ENCODE results near the gene LRMDA. TPM values are rescaled to one million over a fixed set of nuclear protein-coding genes. Genes with fewer than 3 reads are reported as not detected.

LRMDA gene
- 2.1 TPM for total RNA-seq (ENCODE audit: unreplicated experiment)
- long read RNA-seq, partial matches to known transcripts = 0 of 1 reads
- long read RNA-seq, other reads (novel, unspliced or antisense) = 1 of 1 reads

GRCh38 chr10:75431180-75432111 is at the start of gene LRMDA:
LRMDA (plus strand) TSS chr10:75431624.
- H3K9me3 Mint-ChIP-seq (ENCODE audit: unreplicated experiment) = peaks cover 2% of the 10 kb centered on the region
- peaks cover 13% of the 10 kb centered on the region for H3K27me3 Mint-ChIP-seq (ENCODE audit: unreplicated experiment)
- peaks cover 2% of the 10 kb centered on the region for H3K4me1 Mint-ChIP-seq (ENCODE audit: low read depth, unreplicated experiment)
- peak; percentile 52 for DNase-seq
- peak within 1 kb of the TSS; percentile 93 for H3K4me3 Mint-ChIP-seq (ENCODE audit: unreplicated experiment)
- no peaks in the 10 kb centered on the region for H3K36me3 Mint-ChIP-seq (ENCODE audit: unreplicated experiment)
- peak within 1 kb of the TSS; percentile 55 for H3K27ac Mint-ChIP-seq (ENCODE audit: unreplicated experiment)
- TF ChIP-seq CTCF (IDR thresholded peaks at IDR 0.05; ENCODE audit: partially characterized antibody, unreplicated experiment) = no peak

- no peaks in the 10 kb centered on the region for H3K4me1 Mint-ChIP-seq (ENCODE audit: low read depth, unreplicated experiment)
- no peak for DNase-seq
- no peaks in the 10 kb centered on the region for H3K27me3 Mint-ChIP-seq (ENCODE audit: unreplicated experiment)
- peaks cover 4% of the 10 kb centered on the region for H3K36me3 Mint-ChIP-seq (ENCODE audit: unreplicated experiment)
- no peak overlapping the region for H3K27ac Mint-ChIP-seq (ENCODE audit: unreplicated experiment)
- TF ChIP-seq CTCF (IDR thresholded peaks at IDR 0.05; ENCODE audit: partially characterized antibody, unreplicated experiment) = no peak
- H3K9me3 Mint-ChIP-seq (ENCODE audit: unreplicated experiment) = no peaks in the 10 kb centered on the region
- no peak overlapping the region for H3K4me3 Mint-ChIP-seq (ENCODE audit: unreplicated experiment)
These were observed 45.3 kb upstream of the LRMDA start for GRCh38 chr10:75386128-75386527.

- DNase-seq = no peak
- peaks cover under 1% of the 10 kb centered on the region for H3K36me3 Mint-ChIP-seq (ENCODE audit: unreplicated experiment)
- H3K27me3 Mint-ChIP-seq (ENCODE audit: unreplicated experiment) = no peaks in the 10 kb centered on the region
- no peak for TF ChIP-seq CTCF (IDR thresholded peaks at IDR 0.05; ENCODE audit: partially characterized antibody, unreplicated experiment)
- H3K4me3 Mint-ChIP-seq (ENCODE audit: unreplicated experiment) = no peak overlapping the region
- H3K4me1 Mint-ChIP-seq (ENCODE audit: low read depth, unreplicated experiment) = no peaks in the 10 kb centered on the region
- no peaks in the 10 kb centered on the region for H3K9me3 Mint-ChIP-seq (ENCODE audit: unreplicated experiment)
- no peak overlapping the region for H3K27ac Mint-ChIP-seq (ENCODE audit: unreplicated experiment)
These were observed 43.3 kb upstream of the LRMDA start for GRCh38 chr10:75388082-75388481.

GRCh38 chr10:75390178-75390577 is 41.2 kb upstream of the LRMDA start:
- H3K27me3 Mint-ChIP-seq (ENCODE audit: unreplicated experiment) = peaks cover 12% of the 10 kb centered on the region
- no peak for DNase-seq

More at GRCh38 chr10:75390178-75390577, 41.2 kb upstream of the LRMDA start:
- peaks cover 3% of the 10 kb centered on the region for H3K4me1 Mint-ChIP-seq (ENCODE audit: low read depth, unreplicated experiment)
- peaks cover 3% of the 10 kb centered on the region for H3K9me3 Mint-ChIP-seq (ENCODE audit: unreplicated experiment)
- H3K36me3 Mint-ChIP-seq (ENCODE audit: unreplicated experiment) = no peaks in the 10 kb centered on the region
- no peak overlapping the region for H3K27ac Mint-ChIP-seq (ENCODE audit: unreplicated experiment)
- no peak overlapping the region for H3K4me3 Mint-ChIP-seq (ENCODE audit: unreplicated experiment)
- no peak for TF ChIP-seq CTCF (IDR thresholded peaks at IDR 0.05; ENCODE audit: partially characterized antibody, unreplicated experiment)
